OCI-LY7 (cell line): ENCODE measurements around the gene SYK. TPM values are rescaled to one million over a fixed set of nuclear protein-coding genes. Genes with fewer than 3 reads are reported as not detected.

Experiments used
- BruUV-seq: library from RNA; stranded (reverse); fragments of 400-500 nt; replicated peaks from 2 replicates; lab custom pipeline; 2021; lab: Mats Ljungman, UMichigan
- CTCF ChIA-PET: fragments of 300-600 bp; sonication (Branson Sonifier 250); formaldehyde crosslinking; loops from one replicate; lab custom pipeline; 2022; ENCODE audit warnings: antibody characterized with exemption; ENCODE audit not compliant: unreplicated experiment; lab: Charles Lee
- POLR2A ChIA-PET: fragments of 300-600 bp; sonication (Branson Sonifier 250); formaldehyde crosslinking; loops from one replicate; lab custom pipeline; 2022; ENCODE audit warnings: antibody characterized with exemption; lab: Charles Lee
- DNase-seq: peaks from one replicate; pipeline ENCODE4 v3.0.0-alpha.2; 2015; ENCODE audit warnings: low spot score
- H2AFZ ChIP-seq: fragments of 200-600 bp; sonication (generic), shearing (Covaris generic); 2 replicates; pipeline ENCODE4 v1.6.1; 2014; ENCODE audit warnings: mild to moderate bottlenecking, antibody characterized with exemption, low read length, moderate library complexity
- H3K27ac ChIP-seq: fragments of 200-600 bp; sonication (generic); 2 replicates; pipeline ENCODE4 v1.5.1; 2014; ENCODE audit warnings: mixed run types, low read depth, mild to moderate bottlenecking, moderate library complexity, low read length, inconsistent platforms; ENCODE audit not compliant: poor library complexity, severe bottlenecking
- H3K36me3 ChIP-seq: fragments of 200-600 bp; sonication (generic); 2 replicates; pipeline ENCODE4 v1.6.1; 2014; ENCODE audit warnings: mild to moderate bottlenecking, antibody characterized with exemption, low read length, moderate library complexity, mixed read lengths; ENCODE audit not compliant: insufficient read depth
- H3K4me1 ChIP-seq: fragments of 200-600 bp; sonication (generic); 2 replicates; pipeline ENCODE4 v1.5.1; 2014; ENCODE audit warnings: mild to moderate bottlenecking, low read length; ENCODE audit not compliant: insufficient read depth, poor library complexity, severe bottlenecking
- H3K4me2 ChIP-seq: fragments of 200-600 bp; sonication (generic); 2 replicates; pipeline ENCODE4 v1.6.1; 2014; ENCODE audit warnings: mild to moderate bottlenecking, low read length
- H3K4me3 ChIP-seq: fragments of 200-600 bp; sonication (generic); 2 replicates; pipeline ENCODE4 v1.5.1; 2014; ENCODE audit warnings: mild to moderate bottlenecking, low read depth, low read length; ENCODE audit not compliant: poor library complexity, severe bottlenecking
- H3K79me2 ChIP-seq: fragments of 200-600 bp; sonication (generic); 2 replicates; pipeline ENCODE4 v1.6.1; 2016; ENCODE audit warnings: low read depth, mild to moderate bottlenecking, low read length, moderate library complexity, mixed read lengths; ENCODE audit not compliant: insufficient read depth
- H3K9me2 ChIP-seq: fragments of 200-600 bp; sonication (generic); 2 replicates; pipeline ENCODE4 v1.6.1; 2016; ENCODE audit warnings: mild to moderate bottlenecking, low read length, mixed read lengths; ENCODE audit not compliant: insufficient read depth
- H3K9me3 ChIP-seq: fragments of 200-600 bp; sonication (generic); 2 replicates; pipeline ENCODE4 v1.6.1; 2014; ENCODE audit warnings: mild to moderate bottlenecking, mixed run types, low read length, mixed read lengths
- H4K20me1 ChIP-seq: fragments of 200-600 bp; sonication (generic); 2 replicates; pipeline ENCODE4 v1.6.1; 2014; ENCODE audit warnings: mild to moderate bottlenecking, antibody characterized with exemption, low read length, moderate library complexity, mixed read lengths; ENCODE audit not compliant: insufficient read depth
- EZH2phosphoT487 ChIP-seq: fragments of 200-600 bp; sonication (generic); IDR thresholded peaks from 2 replicates; pipeline ENCODE4 v1.6.1; 2018; ENCODE audit warnings: low read depth, borderline replicate concordance, mild to moderate bottlenecking, mixed run types, antibody characterized with exemption, low read length, moderate library complexity, mixed read lengths
- intact Hi-C: fragments of 100-400 bp; cut with micrococcal nuclease; formaldehyde crosslinking; loops from one replicate; pipeline ENCODE4 v1.10.0; 2022; ENCODE audit not compliant: unreplicated experiment
- total RNA-seq, 2 experiments: library from RNA; depleted of rRNA in 1 of 2; stranded (reverse); fragments of >200 nt in 1 of 2; shearing (Covaris generic) in 1 of 2; gene quantifications; 2 replicates each; pipeline ENCODE4 v1.2.3, GENCODE V29; 2014 to 2022
- TF ChIP-seq, protein P1 (sequence below): fragments of 200-600 bp; sonication (generic); conservative IDR thresholded peaks from 2 replicates; pipeline ENCODE4 v1.5.1; 2014; ENCODE audit warnings: mild to moderate bottlenecking, antibody characterized with exemption, low read length, moderate library complexity, mixed read lengths

SYK gene
- total RNA-seq, 2 experiments from 2014 or later = 112 to 175 TPM

DNA sequence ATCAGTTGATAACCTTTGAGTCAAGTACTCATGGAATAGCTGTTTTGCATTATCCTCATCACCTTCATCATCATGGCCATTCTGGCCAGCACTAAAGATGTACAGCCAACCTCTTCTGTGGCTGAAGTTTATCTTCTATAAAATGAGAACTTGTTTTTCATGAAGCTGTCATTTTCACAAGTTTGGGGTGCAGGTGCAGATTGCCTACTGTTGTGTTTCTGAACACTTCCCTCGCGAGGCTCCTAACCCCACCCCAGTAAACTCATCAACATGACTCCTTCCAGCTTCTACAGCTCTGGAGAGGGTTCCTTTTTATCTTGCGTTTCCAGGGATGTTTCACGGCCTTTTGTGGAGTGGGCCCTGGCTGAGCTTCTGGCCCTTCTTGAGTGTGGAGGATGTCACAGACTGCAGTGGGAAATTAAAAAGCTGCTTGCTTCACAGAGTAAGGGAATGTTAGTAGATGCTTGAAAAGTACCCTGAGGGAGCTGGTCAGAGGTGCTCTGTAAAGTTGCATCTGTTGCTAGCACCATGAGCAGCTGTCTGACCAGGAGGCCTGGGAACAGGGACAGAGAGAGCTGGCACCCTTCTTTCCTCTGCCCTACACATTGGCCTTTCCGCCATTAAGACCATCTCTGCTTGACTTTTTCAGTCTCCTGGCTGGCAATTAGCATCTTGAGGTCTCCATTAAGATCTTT, 24.9 kb downstream of the SYK start:
- CTCF ChIA-PET = interaction anchor here (0.6 to 2.0 kb wide), 6 partner anchors 9 to 22 kb away, joined by 3 to 9 read pairs (median 3); no protein-coding TSS in a partner anchor
- H3K9me2 ChIP-seq = no peaks in the 10 kb centered on the region
- peaks cover 59% of the 10 kb centered on the region for H3K4me1 ChIP-seq
- DNase-seq = peak; percentile 57
- H3K27ac ChIP-seq = peak overlapping the region; percentile 91
- H3K79me2 ChIP-seq = peaks cover 91% of the 10 kb centered on the region
- peaks cover 68% of the 10 kb centered on the region for H3K36me3 ChIP-seq
- POLR2A ChIA-PET = interaction anchor here (0.7 to 7.8 kb wide), 9 partner anchors 11 to 880 kb away, joined by 3 to 94 read pairs (median 11); partner anchors contain the start of gene SYK
- H4K20me1 ChIP-seq = no peaks in the 10 kb centered on the region
- intact Hi-C loops = loop anchor here (1.0 kb wide), 3 partner anchors 11 to 52 kb away; no protein-coding TSS in a partner anchor
- peak overlapping the region; percentile 92 for H3K4me2 ChIP-seq
- TF ChIP-seq EZH2phosphoT487 = no peak
- TF ChIP-seq, protein P1, sequence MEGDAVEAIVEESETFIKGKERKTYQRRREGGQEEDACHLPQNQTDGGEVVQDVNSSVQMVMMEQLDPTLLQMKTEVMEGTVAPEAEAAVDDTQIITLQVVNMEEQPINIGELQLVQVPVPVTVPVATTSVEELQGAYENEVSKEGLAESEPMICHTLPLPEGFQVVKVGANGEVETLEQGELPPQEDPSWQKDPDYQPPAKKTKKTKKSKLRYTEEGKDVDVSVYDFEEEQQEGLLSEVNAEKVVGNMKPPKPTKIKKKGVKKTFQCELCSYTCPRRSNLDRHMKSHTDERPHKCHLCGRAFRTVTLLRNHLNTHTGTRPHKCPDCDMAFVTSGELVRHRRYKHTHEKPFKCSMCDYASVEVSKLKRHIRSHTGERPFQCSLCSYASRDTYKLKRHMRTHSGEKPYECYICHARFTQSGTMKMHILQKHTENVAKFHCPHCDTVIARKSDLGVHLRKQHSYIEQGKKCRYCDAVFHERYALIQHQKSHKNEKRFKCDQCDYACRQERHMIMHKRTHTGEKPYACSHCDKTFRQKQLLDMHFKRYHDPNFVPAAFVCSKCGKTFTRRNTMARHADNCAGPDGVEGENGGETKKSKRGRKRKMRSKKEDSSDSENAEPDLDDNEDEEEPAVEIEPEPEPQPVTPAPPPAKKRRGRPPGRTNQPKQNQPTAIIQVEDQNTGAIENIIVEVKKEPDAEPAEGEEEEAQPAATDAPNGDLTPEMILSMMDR = no peak
- peaks cover 34% of the 10 kb centered on the region for H3K9me3 ChIP-seq
- H3K4me3 ChIP-seq = peak overlapping the region; percentile 73
- no TSS peak for BruUV-seq
- no peak overlapping the region for H2AFZ ChIP-seq

DNA sequence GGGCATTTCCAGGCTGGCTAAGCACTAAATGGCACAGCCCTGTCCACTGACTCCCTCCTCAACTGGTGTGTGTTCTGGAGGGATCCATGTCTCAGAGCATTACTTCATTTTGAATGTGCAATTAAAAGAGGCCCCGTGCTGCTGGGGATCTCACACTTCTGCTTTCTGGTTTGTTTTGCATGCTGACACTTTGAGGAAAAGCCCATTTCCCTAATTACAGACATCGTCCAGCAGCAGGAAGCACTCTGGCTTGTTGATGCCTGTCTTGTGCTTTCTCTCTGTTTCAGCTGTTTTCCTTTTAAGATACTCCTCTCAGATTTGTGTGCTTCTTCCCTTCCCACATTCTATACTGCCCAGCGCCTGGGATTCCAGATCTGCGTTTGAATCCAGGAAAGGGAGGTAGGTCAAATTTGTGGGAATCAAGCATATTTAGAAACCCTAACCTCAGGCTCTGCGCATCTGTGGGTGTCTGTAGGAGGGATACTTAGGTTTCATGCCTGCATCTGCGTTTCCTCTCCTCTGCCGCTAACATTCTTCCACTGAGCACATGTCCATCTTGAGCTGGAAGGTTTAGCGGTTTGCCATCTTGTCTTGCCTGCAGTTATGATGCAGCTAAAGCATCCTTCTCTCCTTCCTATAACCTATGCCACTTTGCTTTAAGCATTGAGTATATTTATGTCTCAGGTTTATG, 25.7 kb downstream of the SYK start:
- TSS peak; percentile 76 for BruUV-seq
- ChIA-PET POLR2A (interaction anchor here (0.9 to 7.8 kb wide), 10 partner anchors 12 to 45 kb away, joined by 3 to 94 read pairs (median 10); partner anchors contain the start of gene SYK), CTCF (interaction anchor here (0.9 to 1.4 kb wide), 2 partner anchors 13 to 23 kb away, joined by 3 to 4 read pairs; no protein-coding TSS in a partner anchor)
- Histone ChIP-seq H3K9me2 (no peaks in the 10 kb centered on the region), H3K4me2 (peak overlapping the region; percentile 92), H3K9me3 (peaks cover 32% of the 10 kb centered on the region), H3K36me3 (peaks cover 68% of the 10 kb centered on the region), H3K79me2 (peaks cover 91% of the 10 kb centered on the region), H3K4me3 (peak overlapping the region; percentile 73), H3K27ac (peak overlapping the region; percentile 91), H2AFZ (no peak overlapping the region), H3K4me1 (peaks cover 67% of the 10 kb centered on the region), H4K20me1 (no peaks in the 10 kb centered on the region)
- peak; percentile 91 for DNase-seq
- TF ChIP-seq, protein P1 = no peak
- no peak for TF ChIP-seq EZH2phosphoT487
- intact Hi-C loops = loop anchor here (1.0 kb wide), 3 partner anchors 12 to 53 kb away; no protein-coding TSS in a partner anchor
